H1 (cell line): ENCODE results near the gene ILKAP. TPM values are rescaled to one million over a fixed set of nuclear protein-coding genes. Genes with fewer than 3 reads are reported as not detected.

Source experiments
- BCL11A ChIP-seq, 2 experiments: IDR thresholded peaks; one replicate each; pipeline ENCODE4 v1.6.1; 2011; ENCODE audit warnings: low read depth in 2 of 2, low read length in 2 of 2, mild to moderate bottlenecking in 2 of 2
- CHD2 ChIP-seq: IDR thresholded peaks from 2 replicates; pipeline ENCODE4 v1.6.1; 2012; ENCODE audit warnings: low read length, improper control_type of control experiment
- CHD7 ChIP-seq: fragments of 300-600 bp; sonication (generic); IDR thresholded peaks from 2 replicates; pipeline ENCODE4 v1.7.1; 2012; ENCODE audit warnings: low read length, moderate library complexity, mild to moderate bottlenecking, inconsistent platforms; ENCODE audit not compliant: insufficient replicate concordance
- GABPA ChIP-seq: IDR thresholded peaks from 2 replicates; pipeline ENCODE4 v1.6.1; 2011; ENCODE audit warnings: mild to moderate bottlenecking, low read length, moderate library complexity, borderline replicate concordance; ENCODE audit not compliant: insufficient read depth
- JUND ChIP-seq: IDR thresholded peaks from 2 replicates; pipeline ENCODE4 v1.6.1; 2011; ENCODE audit warnings: mild to moderate bottlenecking, improper control_type of control experiment, low read length
- KDM5A ChIP-seq: fragments of 200-600 bp; IDR thresholded peaks from 2 replicates; pipeline ENCODE4 v1.7.1; 2012; ENCODE audit warnings: mild to moderate bottlenecking, low read length, inconsistent platforms, mixed read lengths
- PHF8 ChIP-seq: fragments of 200-600 bp; sonication (generic); conservative IDR thresholded peaks from 2 replicates; pipeline ENCODE4 v1.7.1; 2012; ENCODE audit warnings: low read depth, mild to moderate bottlenecking, inconsistent platforms, low read length, moderate library complexity
- POU5F1 ChIP-seq: IDR thresholded peaks from 2 replicates; pipeline ENCODE4 v1.6.1; 2011; ENCODE audit warnings: low read depth, mild to moderate bottlenecking, low read length, moderate library complexity
- SUZ12 ChIP-seq: fragments of 200-600 bp; sonication (generic); IDR thresholded peaks from 2 replicates; pipeline ENCODE4 v1.6.1; 2012; ENCODE audit warnings: mild to moderate bottlenecking, inconsistent platforms, low read length, moderate library complexity, mixed read lengths
- TAF1 ChIP-seq: IDR thresholded peaks from 2 replicates; pipeline ENCODE4 v1.6.1; 2011; ENCODE audit warnings: mild to moderate bottlenecking, low read depth, low read length
- polyA plus RNA-seq, 7 experiments: library from polyadenylated mRNA; depleted of rRNA in 3 of 7; stranded (reverse) in 5 of 7; unstranded in 2 of 7; fragments of >200 nt in 5 of 7; fragments of 200-250 nt in 2 of 7; gene quantifications; 1 replicate in 5 of 7; 2 replicates in 1 of 7; 4 replicates in 1 of 7; pipeline versions ENCODE4 v1.2.1 to v1.2.3, GENCODE V29; 2011 to 2013; ENCODE audit warnings: missing spikeins in 2 of 7, mixed read lengths in 2 of 7
- total RNA-seq: library from RNA; stranded (reverse); fragmentation: NEBNext Ultra II Directional; extraction: Animal tissue kit (Norgen Biotek cat#: 25700); gene quantifications from 2 replicates; pipeline ENCODE4 v1.2.1, GENCODE V29; 2021

ILKAP gene
- total and polyA plus RNA-seq, 2 of the 8 experiments (the other 6 are each of a cell fraction or from before 2014, with no cell fraction given): 23.5 to 33.8 TPM

- TF ChIP-seq CHD7 (no peak), PHF8 (peak; percentile 60), POU5F1 (no peak), JUND (no peak), GABPA (0 out of 2 replicates have a peak, but pooled peaks have one; percentile 30), KDM5A (no peak), CHD2 (no peak), BCL11A (IDR thresholded peaks at IDR 0.05; ENCODE audit: low read depth in 2 of 2, low read length in 2 of 2) (no peak), SUZ12 (no peak), TAF1 (peak; percentile 68)
These were observed at the start of gene ILKAP (continued) for GRCh38 chr2:238203094-238203972.
